ENCODE measurements around the gene PNMA6A.
"Not testable (repeated sequence)": the region's sequence is repeated elsewhere in the genome, so short reads cannot be mapped to it uniquely, and the experiment has no call there.

Gene PNMA6A

GRCh38 chrX:153071909-153072583, at the start of gene PNMA6A:
TSS of gene PNMA6A (plus strand) at chrX:153072454. CDS start at chrX:153073063, 609 bp downstream.
- not testable (repeated sequence) for DNase-seq (ENCODE audit: low read depth in 2 of 2)

- not testable (repeated sequence) for DNase-seq (ENCODE audit: low read depth in 2 of 2)
Observed at GRCh38 chrX:153026501-153026900, 45.8 kb upstream of the PNMA6A start.

GRCh38 chrX:153028487-153028886, 43.8 kb upstream of the PNMA6A start:
- not testable (repeated sequence) for DNase-seq (ENCODE audit: low read depth in 2 of 2)

DNA sequence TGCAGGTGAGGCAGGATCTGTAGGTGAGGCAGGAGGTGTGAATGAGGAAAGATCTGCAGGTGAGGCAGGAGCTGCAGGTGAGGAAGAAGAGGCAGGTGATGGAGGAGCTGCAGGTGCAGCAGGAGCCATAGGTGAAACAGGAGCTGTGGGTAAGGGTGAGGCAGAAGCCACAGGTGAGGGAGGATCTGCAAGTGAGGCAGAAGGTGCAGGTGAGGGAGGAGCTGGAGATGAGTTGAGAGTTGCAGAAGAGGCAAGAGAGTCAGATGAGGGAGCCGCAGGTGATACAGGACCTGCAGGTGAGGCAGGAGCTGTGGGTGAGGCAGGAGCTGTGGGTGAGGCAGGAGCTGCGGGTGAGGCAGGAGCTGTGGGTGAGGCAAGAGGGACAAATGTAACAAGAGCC, 43.1 kb upstream of the PNMA6A start:
- DNase-seq (ENCODE audit: low read depth in 2 of 2) = no peak

DNA sequence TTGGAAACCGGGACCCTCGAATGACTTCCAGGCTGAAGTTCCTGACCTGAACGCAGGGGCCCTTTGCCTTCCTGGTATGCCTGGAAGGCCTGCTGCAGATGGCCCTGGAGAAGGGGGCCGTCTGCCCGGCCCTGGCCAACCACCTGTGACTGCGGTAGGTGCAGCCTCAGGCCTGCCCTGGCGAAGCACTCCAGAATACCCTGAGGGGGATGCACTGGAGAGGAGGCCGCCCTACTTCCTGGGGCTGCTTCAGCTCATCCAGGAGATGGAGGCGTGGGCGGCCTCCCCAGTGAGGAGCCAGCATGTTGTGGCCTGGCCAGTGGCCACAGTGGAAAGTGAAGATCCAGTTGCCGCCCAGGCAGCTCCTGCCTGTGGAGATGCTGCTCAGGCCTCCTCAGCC, 42.4 kb upstream of the PNMA6A start:
- no peak for DNase-seq (ENCODE audit: low read depth in 2 of 2)

DNA sequence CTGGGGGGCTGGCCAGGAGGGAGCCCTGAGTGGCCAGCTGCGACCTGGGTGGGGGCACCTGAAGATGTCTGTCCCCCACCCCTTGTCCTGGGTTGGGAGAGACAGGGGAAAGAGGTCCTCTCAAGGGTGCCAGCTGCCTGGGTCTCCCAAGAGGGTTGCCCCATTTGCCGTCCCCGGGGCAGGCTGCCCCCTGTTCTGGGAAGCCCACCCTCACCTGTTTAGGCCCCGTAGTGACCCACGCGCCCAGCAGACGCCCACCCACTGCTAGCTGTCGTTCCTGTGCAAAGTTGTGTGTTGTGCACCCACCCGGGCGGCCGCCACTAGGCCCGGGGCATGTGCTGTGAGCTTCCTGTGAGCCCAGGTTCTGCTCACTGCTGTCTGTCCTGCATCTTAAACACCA, 41.5 kb upstream of the PNMA6A start:
- no peak for DNase-seq (ENCODE audit: low read depth in 2 of 2)

DNA sequence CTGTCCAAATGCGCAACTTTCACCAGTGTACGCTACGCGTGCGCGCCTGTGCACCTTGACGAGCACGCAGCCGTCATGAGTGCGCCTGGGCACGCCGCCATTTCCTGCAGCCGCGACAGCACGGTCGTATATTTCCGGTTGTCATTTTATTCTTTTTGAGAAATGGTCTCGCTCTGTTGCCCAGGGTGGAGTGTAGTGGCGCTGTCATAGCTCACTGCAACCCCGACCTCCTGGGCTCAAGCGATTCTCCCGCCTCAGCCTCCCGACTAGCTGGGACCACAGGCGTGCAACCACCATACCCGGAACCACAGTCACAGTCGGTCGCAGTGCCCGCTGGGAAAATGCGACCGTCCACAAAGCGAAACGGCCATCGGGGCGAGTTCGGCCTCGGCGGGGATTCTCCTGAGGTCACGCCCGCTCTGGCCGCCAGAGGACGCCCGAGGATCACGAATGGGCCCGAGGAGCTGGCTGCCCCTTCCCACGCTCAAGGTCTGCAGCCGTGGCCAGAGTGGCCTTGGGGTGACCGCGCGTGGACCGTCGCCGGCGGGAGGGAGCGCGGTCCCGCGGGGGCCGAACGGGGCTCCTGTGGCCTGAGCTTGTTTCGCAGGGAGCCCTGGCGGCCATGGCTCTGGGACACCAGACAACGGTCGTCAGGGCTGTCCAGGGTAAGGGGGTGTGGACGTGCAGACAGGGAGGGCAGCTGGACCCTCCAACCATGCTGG, 39.7 kb upstream of the PNMA6A start:
- DNase-seq (ENCODE audit: low read depth in 2 of 2) = peak; percentile 10 to 33

DNA sequence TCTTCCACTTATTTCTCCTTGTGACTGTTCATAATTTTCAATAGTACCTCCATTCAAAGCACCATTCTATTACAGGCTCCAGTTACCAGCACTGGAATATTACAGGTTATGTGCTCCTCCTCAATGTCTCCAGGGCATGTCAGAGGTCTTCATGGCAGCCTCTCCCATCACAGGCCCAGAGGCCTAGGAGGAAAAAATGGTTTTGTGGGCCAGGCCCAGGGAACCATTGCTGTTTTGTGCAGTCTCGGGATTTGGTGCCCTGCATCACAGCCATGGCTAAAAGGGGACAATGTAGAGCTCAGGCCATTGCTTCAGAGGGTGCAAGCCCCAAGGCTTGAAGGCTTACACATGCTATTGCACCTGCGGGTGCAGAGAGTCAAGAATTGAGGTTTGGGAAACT, 23.2 kb upstream of the PNMA6A start:
- no peak for DNase-seq (ENCODE audit: low read depth in 2 of 2)

GRCh38 chrX:153052534-153052933, 19.7 kb upstream of the PNMA6A start:
- DNase-seq (ENCODE audit: low read depth in 2 of 2) = no peak

GRCh38 chrX:153055871-153056749, 16.1 kb upstream of the PNMA6A start, which contains the start of gene PNMA3:
TSS of gene PNMA3 (plus strand) at chrX:153056470. CDS start at chrX:153057056, 586 bp downstream.
- no peak for DNase-seq (ENCODE audit: low read depth in 2 of 2)

GRCh38 chrX:153057281-153057680, 15.0 kb upstream of the PNMA6A start:
- no peak for DNase-seq (ENCODE audit: low read depth in 2 of 2)

- no peak for DNase-seq (ENCODE audit: low read depth in 2 of 2)
Observed at GRCh38 chrX:153059191-153060094, 12.8 kb upstream of the PNMA6A start.

DNA sequence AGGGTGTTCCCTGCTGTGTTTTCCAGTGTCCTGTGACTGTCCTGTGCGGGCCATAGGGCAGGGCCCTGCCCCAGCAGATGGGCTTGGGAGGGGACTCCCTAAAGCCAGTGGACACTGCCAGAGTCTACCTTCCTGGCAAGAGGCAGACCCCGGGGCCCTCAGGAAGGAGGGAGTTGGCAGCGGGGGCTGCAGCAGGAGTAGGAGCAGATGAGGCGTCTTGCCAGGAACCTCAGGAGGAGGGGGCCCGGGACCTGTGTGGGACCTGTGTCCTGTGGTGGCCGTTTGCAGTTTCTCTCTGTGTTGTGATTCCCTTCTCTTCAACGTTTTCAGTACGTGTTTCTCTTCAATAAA, 12.2 kb upstream of the PNMA6A start:
- no peak for DNase-seq (ENCODE audit: low read depth in 2 of 2)

- no peak for DNase-seq (ENCODE audit: low read depth in 2 of 2)
Observed at GRCh38 chrX:153061732-153062131, 10.5 kb upstream of the PNMA6A start.

GRCh38 chrX:153063315-153063714, 8.9 kb upstream of the PNMA6A start:
- DNase-seq (ENCODE audit: low read depth in 2 of 2) = no peak

GRCh38 chrX:153064061-153064460, 8.2 kb upstream of the PNMA6A start:
- no peak for DNase-seq (ENCODE audit: low read depth in 2 of 2)

- DNase-seq (ENCODE audit: low read depth in 2 of 2) = no peak
Observed at GRCh38 chrX:153065389-153065788, 6.9 kb upstream of the PNMA6A start.

- DNase-seq (ENCODE audit: low read depth in 2 of 2) = not testable (repeated sequence)
Observed at GRCh38 chrX:153066402-153066801, 5.9 kb upstream of the PNMA6A start.

- not testable (repeated sequence) for DNase-seq (ENCODE audit: low read depth in 2 of 2)
Observed at GRCh38 chrX:153073331-153073730, 1.1 kb downstream of the PNMA6A start.

DNA sequence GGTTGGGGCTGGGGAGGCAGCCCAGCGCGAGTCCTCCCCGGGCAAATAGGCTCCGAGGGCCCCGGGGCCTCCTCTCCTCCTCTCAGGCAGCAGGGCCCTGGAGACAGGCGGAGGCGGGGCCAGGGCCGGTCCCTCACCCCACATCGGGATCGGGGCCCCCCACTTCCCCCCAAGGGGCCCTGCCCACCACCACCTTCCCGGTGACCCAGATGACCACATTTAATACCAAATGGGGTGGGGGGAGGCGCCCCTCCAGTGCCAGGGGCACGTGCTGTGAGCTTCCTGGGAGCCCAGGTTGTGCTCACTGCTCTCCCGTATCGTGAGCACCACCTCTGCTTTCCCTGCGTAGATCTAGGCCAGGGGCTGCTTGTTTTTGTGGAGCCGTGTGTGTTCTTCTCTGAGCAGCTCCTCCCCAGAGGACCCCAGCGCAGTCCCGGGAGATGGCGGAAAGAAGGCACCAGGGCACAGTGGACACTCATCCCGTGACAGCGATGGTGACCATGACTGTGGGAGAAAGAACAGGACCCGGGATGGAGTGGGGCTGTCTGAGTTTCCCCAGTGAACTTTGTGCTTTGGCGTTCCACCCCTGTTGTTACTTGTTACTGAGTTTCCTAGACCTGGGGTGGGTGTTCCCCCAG, 2.1 kb downstream of the PNMA6A start:
- DNase-seq (ENCODE audit: low read depth in 2 of 2) = no peak

DNA sequence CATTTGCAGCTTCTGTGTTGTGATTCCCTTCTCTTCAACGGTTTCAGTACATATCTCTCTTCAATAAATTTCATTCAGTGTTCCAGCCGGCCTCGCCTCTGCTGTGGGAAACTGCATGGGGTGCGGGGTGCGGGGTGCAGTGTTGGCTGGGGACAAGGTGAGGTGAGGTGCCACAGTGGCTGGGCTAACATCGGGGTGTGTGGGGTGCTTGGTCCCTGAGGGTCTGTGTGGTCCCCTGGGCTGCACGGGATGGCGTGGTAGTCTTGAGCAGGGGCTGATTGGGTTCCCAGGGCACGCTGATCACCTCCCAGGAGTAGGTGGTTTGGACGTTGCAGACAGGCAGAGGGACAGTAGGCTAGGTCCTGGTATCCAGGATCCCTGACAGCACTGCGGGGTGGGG, 2.7 kb downstream of the PNMA6A start:
- no peak for DNase-seq (ENCODE audit: low read depth in 2 of 2)
